Left hindlimb (tissue), 1 donor: Measurements from ENCODE around the gene GNA15.
"Not testable (repeated sequence)": the region's sequence is repeated elsewhere in the genome, so short reads cannot be mapped to it uniquely, and the experiment has no call there.

Source experiments
- DNase-seq: peaks from one replicate; pipeline ENCODE4 v3.0.0-alpha.2; 2018

GNA15 gene, protein sequence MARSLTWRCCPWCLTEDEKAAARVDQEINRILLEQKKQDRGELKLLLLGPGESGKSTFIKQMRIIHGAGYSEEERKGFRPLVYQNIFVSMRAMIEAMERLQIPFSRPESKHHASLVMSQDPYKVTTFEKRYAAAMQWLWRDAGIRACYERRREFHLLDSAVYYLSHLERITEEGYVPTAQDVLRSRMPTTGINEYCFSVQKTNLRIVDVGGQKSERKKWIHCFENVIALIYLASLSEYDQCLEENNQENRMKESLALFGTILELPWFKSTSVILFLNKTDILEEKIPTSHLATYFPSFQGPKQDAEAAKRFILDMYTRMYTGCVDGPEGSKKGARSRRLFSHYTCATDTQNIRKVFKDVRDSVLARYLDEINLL

DNA sequence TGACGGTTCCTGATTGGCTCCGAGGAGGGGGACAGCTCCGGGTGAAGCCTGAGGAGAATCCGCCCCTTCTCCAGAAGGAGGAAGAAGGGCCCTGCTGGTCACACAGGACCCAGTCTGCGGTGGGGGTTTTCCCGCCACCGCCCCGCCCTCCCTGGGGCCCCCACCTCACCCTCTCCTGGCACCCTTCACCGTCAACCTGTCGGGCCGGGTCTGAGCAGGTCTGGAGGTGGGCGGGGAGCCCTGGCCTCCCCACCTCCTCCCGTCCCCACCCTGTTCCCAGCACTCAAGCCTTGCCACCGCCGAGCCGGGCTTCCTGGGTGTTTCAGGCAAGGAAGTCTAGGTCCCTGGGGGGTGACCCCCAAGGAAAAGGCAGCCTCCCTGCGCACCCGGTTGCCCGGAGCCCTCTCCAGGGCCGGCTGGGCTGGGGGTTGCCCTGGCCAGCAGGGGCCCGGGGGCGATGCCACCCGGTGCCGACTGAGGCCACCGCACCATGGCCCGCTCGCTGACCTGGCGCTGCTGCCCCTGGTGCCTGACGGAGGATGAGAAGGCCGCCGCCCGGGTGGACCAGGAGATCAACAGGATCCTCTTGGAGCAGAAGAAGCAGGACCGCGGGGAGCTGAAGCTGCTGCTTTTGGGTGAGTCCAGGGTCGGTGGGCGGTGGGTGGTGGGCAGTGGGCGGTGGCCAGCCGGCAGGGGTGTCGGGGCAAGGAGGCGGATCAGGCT lies at the start of gene GNA15:
GNA15 (plus strand) TSS at position 73 of the 723 bp plus-strand sequence; CDS start at position 491, 418 bp downstream.
- no peak for DNase-seq

DNA sequence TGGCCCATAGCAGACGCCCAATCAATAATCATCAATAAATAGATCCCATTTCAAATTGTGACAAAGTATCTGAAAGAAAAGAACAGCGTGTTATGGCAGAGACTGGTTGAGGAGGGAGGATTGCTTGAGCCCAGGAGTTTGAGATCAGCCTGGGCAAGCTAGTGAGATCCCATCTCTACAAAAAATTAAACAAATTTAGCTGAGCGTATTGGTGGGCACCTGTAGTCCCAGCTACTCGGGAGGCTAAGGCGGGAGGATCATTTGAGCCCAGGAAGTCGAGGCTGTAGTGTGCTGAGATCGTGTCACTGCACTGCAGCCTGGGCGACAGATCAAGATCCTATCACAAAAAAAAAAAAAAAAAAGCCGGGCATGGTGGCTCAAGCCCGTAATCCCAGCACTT lies 48.1 kb upstream of the GNA15 start:
- DNase-seq, result no peak

DNA sequence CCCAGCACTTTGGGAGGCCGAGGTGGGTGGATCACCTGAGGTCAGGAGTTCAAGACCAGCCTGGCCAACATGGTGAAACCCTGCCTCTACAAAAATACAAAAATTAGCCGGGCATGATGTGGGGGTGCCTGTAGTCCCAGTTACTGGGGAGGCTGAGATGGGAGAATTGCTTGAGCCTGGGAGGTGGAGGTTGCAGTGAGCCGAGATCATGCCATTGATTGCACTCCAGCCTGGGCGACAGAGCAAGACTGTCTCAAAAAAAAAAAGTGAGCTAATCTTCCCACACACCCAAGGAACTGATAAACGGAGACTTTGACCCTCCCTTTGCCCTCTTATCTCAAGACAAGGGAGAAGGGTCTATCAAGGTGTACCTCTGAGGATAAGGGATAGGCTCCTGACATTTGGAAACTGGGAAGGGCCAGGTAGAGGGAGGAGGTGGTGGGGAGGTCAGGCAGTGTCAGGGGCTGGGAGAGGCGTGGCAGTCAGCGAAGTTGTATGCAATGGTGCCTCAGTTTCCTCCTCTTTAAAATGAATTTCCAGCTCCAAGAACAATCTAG lies 46.5 kb upstream of the GNA15 start:
- not testable (repeated sequence) for DNase-seq

DNA sequence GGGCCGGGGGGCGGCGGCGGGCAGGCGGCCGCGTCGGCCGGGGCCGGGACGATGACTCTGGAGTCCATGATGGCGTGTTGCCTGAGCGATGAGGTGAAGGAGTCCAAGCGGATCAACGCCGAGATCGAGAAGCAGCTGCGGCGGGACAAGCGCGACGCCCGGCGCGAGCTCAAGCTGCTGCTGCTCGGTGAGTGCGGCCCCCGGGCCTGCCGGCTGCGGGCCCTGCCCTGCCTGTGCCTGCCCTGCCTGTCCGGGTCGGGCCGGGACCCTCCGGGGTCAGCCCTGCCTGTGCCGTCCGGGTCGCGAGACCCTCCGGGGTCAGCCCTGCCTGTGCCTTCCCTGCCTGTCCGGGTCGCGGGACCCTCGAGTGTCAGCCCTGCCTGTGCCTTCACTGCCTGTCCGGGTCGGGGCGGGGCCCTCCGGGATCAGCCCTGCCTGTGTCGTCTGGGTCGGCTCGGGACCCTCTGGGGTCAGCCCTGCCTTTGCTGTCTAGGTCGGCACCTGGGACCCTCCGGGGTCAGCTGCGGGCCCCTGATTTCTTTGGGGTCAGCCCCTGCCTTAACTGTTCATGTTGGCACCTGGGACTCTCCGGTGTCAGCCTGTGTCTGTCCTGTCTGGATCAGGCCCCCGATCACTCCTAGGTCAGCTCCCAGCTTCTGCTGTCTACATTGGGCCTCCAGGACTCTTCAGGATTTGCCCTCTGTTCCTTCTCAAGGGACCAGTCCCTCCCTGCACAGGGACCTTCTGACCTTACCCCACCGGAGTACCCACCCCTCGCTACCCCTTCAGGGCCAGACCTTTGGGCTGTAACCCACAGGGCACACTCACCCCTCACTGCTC lies 41.0 kb upstream of the GNA15 start:
- peak; percentile 38 for DNase-seq

DNA sequence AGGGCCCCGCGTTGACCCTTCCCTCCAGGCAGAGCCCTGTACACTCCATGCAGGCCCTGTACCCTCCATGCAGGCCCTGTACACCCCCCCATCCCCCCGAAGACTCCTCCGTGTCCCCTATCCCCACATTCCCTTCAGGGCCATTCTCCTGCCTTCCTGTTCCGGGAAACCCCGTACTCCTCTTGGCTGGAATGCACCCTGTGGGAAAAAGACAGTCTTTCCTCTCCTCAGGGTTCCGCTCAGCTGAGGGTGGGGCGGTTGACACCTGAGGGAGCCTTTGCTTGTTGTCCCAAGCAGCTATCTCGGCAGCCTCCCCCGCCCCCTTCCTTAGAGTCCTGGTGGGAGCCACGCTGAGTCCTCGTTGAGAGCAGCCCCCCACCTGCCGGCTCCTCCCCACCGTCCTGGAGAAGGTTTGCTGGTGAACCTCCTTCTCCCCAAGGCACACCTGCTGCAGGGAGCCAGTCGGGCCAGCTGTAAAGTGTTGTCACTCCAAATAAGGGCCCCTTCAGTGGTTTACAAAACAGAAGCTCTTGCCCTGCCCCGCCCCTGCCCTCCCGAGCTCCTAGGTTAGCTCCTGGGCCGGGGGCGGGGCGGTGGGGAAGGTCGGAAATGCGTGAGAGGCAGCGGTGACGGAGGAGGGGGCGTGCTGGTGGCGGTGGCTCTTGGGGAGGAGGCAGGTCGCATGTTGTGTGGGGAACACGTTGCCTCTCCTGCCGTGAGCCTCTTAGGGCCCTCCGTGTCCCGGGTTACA lies 40.2 kb upstream of the GNA15 start:
- no peak for DNase-seq

DNA sequence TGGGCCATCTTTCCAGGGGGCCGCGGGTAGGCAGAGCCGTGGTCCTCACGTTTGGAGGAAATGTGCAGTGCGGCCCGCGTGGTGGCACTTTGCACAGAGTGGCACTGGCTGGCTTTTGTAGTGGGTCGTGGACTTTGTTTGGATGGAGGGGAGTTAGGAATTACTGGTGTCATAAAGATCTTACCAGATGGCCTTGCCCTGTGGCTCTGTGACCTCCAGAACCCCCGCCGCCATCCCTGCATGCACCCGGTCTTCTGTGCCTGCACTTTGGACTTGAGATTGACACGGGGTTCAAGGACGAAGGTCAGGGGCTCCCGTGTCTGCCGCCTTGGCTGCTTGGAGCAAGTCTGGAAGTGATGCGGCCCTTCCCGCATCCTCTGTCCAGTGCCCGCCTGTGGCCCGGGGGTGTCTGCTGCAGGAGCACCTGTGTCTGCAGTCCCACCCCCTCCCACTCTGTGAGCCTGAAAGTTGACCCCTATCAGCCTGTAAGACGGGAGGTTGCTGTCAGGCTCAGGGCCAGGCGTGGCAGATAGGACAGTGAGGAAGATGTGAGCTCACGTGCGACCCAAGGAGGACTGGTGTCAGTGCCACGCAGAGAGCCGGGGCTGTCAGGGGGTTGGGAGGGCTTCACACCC lies 39.4 kb upstream of the GNA15 start:
- DNase-seq, result no peak

DNA sequence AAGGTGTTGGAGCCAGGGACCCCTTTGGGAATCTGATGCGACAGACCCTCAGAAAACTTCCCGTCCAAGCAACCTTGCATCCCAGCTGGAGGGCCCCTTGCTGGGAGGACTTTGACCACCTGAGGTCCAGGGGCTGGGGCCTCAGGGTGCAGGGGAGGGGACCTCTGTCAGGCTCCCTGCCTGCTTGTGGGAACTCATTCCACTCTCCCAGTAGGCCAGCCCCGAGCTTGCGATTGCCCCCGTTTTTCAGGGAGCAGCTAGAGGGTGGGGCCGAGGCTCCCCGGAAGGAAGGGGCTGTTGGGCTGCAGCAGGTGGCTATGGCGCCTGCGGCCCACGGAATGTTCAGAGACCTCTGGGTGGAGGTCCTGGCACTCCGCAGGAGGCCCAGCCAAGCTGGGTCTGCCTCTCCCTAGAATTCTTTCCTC lies 38.9 kb upstream of the GNA15 start:
- DNase-seq, result no peak

DNA sequence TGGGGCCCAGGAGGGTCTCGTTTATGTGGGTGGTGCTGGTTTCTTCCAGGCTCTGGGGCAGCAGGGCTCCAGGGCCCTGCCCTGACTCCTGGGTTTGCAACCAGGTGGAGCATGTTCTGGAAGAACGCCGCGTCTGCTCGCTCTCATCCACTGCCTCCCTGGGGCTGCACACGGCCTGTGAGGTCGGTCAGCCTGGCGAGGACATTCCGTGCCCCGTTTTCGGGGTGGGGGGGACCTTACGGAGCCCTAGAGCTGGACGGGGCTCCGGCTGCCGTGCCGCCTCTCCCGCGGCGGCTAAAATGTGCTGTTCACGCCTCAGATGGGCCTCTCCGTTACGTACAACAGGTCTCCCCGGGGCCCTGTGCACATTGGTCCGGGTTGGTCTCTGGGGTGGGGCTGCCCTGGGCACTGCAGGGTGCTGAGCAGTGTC lies 38.4 kb upstream of the GNA15 start:
- no peak for DNase-seq

DNA sequence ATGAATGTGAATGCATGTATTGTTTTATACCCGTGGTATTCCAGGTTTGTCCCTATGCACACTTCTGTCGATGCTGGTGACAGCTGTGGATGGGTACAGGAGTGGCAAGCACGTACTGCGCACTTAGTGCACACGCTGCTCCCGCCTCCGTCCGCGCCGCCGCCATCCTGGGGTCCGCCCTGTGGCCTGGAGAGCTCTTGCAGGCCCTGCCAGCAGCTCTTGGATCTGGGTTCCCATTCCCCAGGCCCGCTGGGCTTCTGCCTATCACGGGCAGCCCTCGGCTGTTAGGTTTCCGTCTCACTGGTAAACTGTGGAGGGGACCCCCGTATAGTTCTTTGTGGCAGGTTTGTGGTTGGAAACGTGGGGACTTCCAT lies 37.7 kb upstream of the GNA15 start:
- no peak for DNase-seq

DNA sequence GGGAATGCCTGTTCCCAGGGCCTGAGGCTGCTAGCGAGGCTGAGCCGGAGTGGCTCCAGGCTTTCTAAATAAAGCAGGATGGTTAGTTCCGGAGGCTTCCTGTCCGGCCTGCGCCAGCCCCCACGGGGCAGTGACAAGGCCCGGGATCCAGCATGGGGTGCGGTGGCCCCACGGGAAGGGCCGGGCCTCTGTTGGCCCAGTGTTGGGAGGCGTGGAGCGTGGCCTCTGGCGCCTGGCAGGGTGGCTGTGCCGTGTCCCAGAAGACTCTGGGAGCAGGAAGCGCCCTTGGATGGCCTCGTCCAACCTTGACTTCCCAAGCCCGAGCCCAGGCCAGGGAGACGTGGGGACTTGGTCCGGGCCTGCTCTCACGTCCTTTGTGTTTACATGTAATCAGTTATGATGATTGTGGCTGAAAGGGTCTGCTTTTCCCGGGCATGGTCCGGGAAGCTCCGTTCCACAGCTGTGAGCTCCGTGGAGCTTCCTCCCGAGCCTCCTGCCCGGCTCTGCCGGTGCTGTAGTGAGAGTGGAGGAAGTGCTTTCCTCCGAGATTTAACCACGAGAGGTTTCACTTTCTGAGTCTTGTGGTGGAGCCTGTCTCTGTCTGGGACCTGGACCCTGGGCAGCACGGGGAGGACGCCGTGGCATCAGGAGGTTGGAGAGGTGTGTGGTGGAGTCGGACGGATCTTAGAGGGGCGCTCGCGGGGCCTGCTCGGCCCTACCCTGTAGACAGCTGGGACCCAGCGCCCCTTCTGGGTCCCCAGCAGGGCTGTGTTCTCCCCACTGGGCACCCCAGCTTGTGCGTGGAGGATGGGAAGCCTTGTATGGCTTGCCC lies 37.1 kb upstream of the GNA15 start:
- DNase-seq, result no peak

DNA sequence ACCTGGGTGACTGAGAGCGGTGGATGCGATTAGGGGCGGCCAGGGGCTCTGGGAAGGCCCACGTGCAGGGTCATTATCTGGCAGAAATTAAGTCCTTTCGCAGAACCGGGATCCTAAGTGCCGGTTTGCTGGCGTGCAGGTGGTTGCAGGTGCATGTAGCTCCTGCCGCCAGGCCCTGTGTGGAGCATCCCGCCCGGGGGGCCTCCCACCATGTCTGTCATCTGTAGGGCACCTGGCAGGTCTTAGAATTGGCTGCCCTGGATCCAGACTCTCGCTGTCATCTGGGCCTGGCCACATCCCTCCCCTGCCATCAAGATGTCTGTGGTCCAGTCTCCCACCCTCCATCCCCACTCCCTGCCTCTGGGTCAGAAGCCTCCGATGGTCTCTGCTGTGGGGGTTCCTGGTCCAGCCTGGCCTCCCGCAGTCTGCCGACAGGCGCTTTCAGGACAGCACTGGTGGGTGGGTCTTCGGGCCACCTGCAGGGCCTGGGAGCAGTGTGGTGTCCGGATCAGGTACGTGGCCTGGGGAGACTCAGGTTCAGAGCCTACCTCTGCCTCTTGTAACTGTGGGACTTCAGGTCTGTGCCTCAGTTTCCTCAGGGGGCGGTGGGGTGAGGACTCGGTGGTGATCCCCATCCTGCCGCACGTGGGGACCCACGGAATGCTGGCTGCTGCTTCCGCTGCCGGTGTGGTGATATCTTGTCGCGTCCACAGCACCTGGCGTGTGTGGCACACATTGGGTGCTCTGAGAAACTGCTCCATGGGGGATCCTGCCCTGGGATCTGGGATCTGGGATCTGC lies 36.3 kb upstream of the GNA15 start:
- no peak for DNase-seq

DNA sequence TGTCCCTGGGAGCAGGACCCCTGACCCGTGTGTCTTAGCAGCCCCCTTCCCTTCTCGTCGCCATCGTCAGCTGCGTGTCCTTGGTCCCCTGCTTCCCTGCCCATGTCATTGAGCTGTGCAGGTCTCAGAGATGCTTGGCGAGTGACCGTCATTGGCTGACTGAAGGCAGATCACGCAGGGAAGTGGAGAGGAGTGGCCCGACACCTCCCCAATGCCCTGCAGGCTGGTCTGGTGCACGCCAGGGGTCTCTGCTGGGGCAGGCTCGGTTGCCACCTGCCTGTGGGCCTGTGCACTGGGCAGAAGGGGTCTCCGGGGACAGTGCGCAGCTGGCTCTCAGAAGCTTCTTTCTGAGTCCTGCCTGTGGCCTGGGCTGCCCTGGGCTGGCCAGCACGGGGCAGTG lies 35.5 kb upstream of the GNA15 start:
- no peak for DNase-seq

DNA sequence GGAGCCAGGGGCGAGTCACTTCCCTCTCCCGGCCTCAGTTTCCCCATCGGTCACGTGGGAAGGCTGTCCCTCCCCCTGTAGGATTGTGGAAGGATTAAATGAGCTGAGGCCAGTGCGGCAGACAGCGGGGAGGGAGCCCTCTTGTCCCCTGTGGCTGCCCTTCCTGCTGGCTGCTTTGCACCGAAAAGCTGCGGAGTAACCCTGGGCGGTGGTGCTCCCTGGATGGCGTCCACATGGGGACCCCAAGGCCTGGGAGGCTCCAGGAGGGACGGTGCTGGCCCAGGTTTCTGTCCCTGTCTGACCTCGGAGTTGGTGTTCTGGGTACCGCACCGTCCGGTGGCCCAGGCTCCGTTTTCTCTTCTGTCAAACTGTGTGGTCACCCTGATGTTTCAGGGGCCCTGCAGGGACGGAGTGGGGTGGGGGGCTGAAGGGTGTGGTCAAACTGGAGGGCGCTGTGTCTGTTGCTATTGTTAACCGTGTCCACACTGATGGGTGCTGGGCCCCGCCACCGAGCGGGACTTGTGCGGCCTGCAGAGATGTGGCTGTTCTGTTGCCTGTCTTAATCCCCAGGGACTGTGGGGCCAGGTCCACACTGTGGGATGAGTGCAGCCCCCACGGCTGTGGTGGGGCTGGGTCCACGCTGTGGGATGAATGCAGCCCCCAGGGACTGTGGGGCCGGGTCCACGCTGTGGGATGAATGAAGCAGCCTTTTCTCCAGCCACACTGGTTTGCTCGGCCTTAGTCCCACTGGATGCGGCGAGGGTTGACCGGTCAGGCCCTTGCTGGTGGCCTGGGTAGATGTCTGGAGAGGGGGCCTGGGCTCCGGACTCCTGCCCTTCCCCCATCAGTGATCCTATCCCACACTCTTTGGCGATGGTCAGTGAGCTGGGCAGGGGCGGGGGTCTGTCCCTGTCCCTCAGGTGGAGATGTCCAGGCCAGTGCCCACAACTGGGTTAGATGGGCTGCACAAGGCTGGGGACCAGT lies 34.8 kb upstream of the GNA15 start:
- DNase-seq, result no peak

DNA sequence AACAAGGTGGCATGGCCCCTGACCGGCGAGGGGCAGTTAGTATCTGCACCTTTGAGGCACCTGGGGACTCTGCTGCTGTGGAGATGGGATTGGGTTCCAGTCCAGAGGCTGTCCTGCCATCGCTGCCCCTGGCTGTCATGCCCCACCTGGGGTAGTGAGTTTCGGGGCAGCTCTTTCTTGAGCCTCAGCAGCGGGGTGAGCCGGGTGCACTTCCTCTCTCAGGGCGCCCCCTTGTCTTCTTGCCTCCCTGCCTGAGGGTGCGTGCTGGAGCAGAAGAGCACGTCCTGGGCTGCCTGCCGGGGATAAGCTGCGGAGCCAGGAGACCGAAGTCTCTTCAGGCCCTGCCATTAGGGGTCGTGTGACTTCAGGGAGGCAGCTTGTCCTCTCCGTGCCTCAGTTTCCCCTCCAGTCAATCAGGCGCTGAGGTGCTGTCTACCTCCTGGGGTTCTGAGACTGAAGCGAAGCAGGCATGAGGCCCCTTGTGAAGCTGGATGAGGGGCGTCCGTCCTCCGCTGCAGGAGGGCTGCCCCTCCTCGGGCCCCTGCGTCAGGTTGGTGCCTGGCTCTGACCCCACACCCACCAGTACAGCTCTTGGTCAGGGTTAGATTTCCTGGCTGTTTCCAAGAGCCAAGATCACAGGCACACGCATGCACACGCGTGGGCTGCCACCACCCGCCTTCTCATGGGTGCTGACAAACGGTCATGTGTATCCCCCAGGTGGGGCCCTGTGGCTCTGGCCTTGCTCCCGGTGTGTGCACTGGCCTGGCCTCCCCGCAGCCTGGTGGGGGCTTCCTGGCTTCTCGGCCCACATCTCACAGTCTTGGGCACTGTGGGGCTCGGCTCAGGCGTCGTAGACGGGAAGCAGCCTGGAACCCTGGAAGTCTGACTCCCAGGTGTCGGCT lies 33.3 kb upstream of the GNA15 start:
- no peak for DNase-seq

DNA sequence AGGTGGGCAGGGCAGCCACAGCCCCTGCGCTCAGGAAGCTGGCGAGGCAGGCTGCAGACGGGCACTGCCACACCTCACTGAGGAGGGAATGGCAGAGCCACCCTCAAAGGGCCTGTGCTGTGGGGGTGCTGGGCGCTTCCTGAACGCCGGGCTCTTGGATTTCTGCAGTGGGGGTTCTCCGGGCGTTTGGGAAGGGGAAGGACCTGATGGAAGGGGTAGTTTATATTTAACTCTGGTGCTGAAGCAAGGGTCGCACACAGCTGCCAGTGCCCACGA lies 31.2 kb upstream of the GNA15 start:
- DNase-seq, result no peak

DNA sequence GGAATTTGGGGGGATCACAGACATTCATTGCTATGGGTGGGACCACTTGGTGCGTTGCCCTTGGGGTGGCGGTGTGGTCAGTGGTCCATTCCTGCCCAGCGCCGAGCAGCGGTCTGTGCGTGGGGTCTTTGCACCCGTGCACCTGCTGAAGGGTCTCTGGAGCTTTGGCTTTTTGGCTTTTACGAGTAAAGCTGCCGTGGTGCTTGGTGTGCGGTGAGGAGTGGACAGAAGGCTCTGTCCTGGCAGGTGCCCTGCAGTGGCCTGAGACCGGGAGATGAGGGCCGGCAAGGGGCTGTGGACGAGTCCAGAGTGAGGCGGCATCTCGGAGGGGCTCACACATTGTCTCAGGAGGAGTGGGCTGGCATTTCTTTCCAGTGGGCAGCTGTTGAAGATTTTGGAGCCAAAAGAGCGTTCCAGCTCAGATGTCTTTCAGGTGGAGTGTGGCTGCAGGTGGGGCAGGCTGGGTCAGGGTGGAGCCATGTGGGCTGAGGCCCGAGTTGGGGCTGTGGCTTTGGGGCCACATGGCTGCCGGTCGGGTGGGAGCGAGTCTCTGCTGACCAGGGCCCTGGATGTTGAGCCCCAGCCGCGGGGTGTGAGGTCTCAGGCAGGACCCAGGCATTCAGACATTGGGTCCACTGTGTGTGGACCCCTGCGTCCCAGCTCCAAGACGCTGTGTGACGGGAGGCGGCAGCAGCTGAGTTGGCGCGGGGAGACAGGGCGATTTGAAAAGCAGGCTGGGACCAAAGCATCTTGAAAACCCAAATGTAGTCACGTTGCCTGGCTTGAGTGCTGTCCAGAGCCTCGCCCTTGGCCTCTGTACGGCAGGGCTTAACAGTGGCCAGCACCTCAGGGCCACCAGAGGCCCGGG lies 30.0 kb upstream of the GNA15 start:
- DNase-seq, result no peak
